ENCODE results near the gene GPRIN1. TPM values are rescaled to one million over a fixed set of nuclear protein-coding genes. Genes with fewer than 3 reads are reported as not detected.
A peak's percentile ranks its signal among the peaks of the same experiment; 100 is the strongest.
"Not testable (repeated sequence)": the region's sequence is repeated elsewhere in the genome, so short reads cannot be mapped to it uniquely, and the experiment has no call there.

GPRIN1 gene
- total RNA-seq, 4 donors from 2014 or later, result 0.24 to 0.75 (median 0.30) TPM

DNA sequence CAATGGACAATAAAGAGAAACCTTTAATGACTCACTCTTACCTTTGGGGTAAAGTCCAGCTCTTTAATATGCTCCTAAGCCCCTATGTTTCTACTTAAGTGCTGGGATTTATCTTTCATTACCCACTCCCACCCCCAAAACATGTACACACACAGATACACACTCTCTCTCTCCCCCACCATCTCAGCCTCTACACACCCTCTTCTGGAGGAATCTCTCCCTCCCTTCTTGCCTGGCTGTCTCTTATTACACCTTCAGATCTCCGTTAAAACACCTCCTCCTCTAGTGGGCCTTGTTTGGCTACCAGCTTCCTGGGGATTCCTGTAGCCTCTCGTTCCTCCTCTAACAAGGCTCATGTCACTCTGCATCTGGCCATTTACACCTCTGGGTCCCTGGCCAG is 6.9 kb downstream of the GPRIN1 start:
- no peak for TF ChIP-seq POLR2A (IDR thresholded peaks at IDR 0.05)
- TF ChIP-seq, protein P1, sequence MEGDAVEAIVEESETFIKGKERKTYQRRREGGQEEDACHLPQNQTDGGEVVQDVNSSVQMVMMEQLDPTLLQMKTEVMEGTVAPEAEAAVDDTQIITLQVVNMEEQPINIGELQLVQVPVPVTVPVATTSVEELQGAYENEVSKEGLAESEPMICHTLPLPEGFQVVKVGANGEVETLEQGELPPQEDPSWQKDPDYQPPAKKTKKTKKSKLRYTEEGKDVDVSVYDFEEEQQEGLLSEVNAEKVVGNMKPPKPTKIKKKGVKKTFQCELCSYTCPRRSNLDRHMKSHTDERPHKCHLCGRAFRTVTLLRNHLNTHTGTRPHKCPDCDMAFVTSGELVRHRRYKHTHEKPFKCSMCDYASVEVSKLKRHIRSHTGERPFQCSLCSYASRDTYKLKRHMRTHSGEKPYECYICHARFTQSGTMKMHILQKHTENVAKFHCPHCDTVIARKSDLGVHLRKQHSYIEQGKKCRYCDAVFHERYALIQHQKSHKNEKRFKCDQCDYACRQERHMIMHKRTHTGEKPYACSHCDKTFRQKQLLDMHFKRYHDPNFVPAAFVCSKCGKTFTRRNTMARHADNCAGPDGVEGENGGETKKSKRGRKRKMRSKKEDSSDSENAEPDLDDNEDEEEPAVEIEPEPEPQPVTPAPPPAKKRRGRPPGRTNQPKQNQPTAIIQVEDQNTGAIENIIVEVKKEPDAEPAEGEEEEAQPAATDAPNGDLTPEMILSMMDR (IDR thresholded peaks at IDR 0.05), result no peak
- Histone ChIP-seq H3K27ac (no peak overlapping the region), H3K27me3 (no peaks in the 10 kb centered on the region), H3K9me3 (no peaks in the 10 kb centered on the region), H3K36me3 (no peaks in the 10 kb centered on the region), H3K4me1 (no peaks in the 10 kb centered on the region), H3K4me3 (replicated peaks in 1 of 3) (no peak overlapping the region)
- DNase-seq, result no peak
- intact Hi-C loops (cut with DNase I), result no loop called here
- WGBS, 2 donors, result 19 to 33% methylated on average over 2 of the region's 2 CpGs

DNA sequence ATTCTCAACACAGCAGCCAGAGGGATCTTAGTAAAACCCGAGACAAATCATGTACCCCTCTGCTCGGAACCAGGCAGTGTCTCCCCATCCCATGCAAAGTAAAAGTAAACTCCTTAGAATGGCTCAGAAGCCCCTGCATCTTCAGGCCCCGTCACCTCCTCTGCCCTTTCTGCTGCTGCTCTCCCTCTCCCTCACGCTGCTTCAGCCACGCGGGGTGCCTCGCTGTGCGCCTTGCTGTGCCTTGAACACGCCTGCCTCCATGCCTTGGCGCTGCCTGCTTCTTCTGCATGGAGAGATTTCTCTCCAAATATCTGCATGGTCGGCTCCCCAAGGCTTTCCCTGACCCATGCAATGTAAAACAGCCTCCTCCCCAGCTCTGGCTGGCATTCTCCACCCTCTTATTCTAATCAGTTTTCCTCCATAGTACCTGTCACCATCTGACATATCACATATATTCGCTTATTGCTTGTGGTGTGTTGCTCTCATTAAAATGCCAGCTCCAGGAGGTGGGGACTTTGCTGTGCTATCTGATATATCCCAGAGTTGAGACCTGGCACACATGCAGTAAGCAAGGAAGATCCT is 8.0 kb downstream of the GPRIN1 start:
- no peak for TF ChIP-seq POLR2A (IDR thresholded peaks at IDR 0.05)
- no peak for DNase-seq
- intact Hi-C loops (cut with DNase I), result no loop called here
- no peaks in the 10 kb centered on the region for H3K9me3 ChIP-seq
- WGBS, 2 donors, result 73 to 77% methylated on average over 12 of the region's 12 CpGs
- no peaks in the 10 kb centered on the region for H3K27me3 ChIP-seq
- H3K4me3 ChIP-seq (replicated peaks in 1 of 3), result no peak overlapping the region
- no peaks in the 10 kb centered on the region for H3K4me1 ChIP-seq
- H3K27ac ChIP-seq, result no peak overlapping the region
- H3K36me3 ChIP-seq, result no peaks in the 10 kb centered on the region

DNA sequence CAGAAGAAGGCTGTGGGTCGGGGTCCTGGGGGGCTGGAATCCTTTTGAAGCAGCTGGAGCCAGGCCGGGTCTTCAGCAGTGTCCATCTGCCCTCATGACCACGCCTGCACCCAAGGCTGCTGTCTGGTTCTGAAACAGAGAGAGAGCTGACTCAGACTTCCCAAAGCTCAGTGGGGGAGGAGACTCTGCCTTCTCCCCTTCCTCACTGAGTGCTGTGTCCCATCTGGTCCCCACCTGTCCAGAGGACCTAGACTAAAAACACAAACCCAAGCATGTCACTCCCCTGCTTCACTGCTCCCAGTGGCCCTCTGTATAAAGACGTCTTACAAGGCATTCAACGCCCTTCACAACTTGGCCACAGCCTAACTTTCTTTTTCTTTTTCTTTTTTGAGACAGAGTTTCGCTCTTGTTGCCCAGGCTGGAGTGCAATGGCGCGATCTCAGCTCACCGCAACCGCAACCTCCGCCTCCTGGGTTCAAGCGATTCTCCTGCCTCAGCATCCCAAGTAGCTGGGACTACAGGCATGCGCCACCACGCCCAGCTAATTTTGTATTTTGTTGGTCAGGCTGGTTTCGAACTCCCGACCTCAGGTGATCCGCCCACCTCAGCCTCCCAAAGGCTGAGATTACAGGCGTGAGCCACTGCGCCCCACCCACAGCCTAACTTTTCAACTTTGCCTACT is 10.1 kb downstream of the GPRIN1 start:
- DNase-seq; H3K36me3 ChIP-seq; H3K27me3 ChIP-seq; H3K4me1 ChIP-seq; H3K9me3 ChIP-seq; H3K27ac ChIP-seq; H3K4me3 ChIP-seq (replicated peaks in 1 of 3); intact Hi-C loops (cut with DNase I): not testable (repeated sequence)
- WGBS, 2 donors, result 91 to 97% methylated on average over 17 to 18 of the region's 19 CpGs

DNA sequence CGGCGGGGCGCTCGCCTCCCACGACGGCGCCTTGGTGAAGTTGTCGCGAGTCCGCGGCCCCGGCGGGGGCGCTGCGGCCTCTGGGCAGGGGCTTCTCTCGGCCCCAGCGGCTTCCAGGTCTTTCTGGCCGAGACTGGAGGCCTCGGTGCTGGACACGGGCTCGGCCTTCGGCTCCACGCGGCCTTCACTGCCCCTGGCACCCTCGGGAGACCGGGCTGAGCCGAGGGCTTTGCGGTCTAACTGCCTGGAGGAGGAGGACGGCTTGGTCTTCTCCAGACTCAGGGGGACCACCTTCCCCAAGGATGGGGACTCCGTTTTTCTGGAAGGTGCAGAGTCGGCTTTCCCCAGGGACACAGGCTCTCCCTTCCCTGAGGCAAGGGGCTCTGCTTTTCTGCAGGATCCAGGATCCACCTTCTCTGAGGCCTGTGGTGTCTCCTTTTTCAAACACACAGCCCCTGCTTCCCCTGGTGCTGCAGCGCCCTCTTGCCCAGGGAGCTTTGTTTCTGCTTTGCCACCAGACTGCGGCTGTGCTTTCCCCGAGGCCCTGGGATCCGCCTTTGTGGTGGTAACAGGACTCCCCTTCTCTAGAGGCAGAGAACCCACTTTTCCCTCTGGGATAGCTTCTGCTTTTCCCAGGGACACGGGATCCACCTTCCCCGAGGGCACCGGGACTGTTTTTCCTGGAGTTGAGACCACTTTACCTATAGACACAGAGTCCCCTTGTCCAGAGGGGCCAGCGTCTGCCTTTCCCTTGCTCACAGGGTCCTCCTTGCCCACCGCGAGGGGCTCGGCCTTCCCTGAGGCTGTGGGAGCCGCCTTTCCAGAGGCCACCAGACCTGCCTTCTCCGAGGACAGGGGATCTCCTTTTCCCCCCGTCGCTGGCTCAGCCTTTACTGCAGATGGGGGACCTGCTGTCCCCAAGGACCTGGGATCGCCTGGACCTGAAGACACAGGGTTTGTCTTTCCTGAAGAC is 12.3 kb downstream of the GPRIN1 start:
- no peak for TF ChIP-seq POLR2A (IDR thresholded peaks at IDR 0.05)
- TF ChIP-seq, protein P1 (IDR thresholded peaks at IDR 0.05), result no peak
- H3K4me3 ChIP-seq (replicated peaks in 1 of 3), result no peak overlapping the region
- no peaks in the 10 kb centered on the region for H3K36me3 ChIP-seq
- no peak overlapping the region for H3K27ac ChIP-seq
- H3K9me3 ChIP-seq, result no peaks in the 10 kb centered on the region
- WGBS, 2 donors, result 90 to 94% methylated on average over 17 to 21 of the region's 47 CpGs
- no peaks in the 10 kb centered on the region for H3K4me1 ChIP-seq
- no peak for DNase-seq
- intact Hi-C loops (cut with DNase I), result no loop called here
- no peaks in the 10 kb centered on the region for H3K27me3 ChIP-seq

DNA sequence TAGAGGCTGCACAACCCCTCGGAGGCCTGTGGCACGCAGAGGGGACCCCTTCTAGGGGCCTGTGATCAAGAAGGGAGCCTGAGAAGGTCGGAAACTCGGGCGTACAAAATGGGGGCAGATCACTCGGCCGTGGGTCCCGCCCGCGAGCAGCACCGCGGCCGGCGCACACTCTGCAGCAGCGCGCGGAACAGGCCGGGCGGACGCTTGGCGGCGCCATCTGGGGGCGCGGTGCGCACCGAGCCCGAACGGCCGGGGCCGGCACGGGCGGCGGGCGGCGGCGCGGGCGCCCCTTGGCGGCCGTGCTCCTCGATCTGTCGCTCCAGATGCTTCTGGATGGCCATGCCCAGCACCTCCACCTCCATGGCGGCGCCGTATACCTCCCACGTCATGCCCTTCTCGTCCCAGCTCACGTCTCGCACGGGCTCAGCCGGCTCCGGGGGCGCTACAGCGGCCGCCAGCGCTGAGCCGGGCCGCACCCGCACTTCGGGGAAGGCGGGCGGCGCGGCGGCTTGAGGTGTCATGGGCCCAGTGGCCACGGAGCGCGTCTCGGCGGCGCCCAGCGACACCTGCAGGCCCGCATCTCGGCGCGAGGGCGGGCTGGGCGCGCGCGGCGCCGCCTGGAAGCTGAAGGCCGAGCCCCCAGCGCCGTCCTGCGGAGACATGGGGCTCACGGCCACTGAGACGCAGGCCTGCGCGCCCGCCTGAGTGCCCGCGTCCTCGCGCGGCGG is 13.1 kb downstream of the GPRIN1 start:
- H3K9me3 ChIP-seq, result no peaks in the 10 kb centered on the region
- no peak overlapping the region for H3K4me3 ChIP-seq (replicated peaks in 1 of 3)
- H3K27ac ChIP-seq, result no peak overlapping the region
- WGBS, 2 donors, result 4 to 9% methylated on average over 9 to 14 of the region's 98 CpGs
- peak; percentile 14 to 23 for DNase-seq
- TF ChIP-seq, protein P1 (IDR thresholded peaks at IDR 0.05), result peak in 2 of 6 experiments; percentile 13 to 31
- no peak for TF ChIP-seq POLR2A (IDR thresholded peaks at IDR 0.05)
- H3K27me3 ChIP-seq, result no peaks in the 10 kb centered on the region
- intact Hi-C loops (cut with DNase I), result no loop called here
- H3K36me3 ChIP-seq, result no peaks in the 10 kb centered on the region
- no peaks in the 10 kb centered on the region for H3K4me1 ChIP-seq

Data from thyroid gland (tissue), 4 donors.